Measurements from ENCODE around the gene CHDH.

DNA sequence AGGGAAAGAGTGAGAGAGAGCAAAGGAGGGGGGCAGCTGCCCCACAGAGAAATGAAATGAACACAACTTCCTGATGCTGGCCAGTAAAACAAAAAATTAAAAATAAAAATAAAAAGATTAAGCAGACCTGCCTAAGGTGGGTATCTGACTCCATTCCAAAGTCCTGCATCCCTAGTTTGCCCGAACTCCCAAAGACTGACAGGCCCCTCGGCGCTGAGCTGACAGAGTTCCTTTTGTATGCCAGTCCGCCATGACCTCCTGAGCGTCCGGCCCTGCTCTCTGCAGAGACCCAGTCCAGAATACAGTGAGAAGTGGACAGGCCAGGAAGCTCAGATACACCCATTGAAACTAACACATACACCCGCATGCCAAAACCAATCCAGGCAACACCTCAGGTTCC lies 54.9 kb downstream of the CHDH start:
- TF ChIP-seq, protein P1, sequence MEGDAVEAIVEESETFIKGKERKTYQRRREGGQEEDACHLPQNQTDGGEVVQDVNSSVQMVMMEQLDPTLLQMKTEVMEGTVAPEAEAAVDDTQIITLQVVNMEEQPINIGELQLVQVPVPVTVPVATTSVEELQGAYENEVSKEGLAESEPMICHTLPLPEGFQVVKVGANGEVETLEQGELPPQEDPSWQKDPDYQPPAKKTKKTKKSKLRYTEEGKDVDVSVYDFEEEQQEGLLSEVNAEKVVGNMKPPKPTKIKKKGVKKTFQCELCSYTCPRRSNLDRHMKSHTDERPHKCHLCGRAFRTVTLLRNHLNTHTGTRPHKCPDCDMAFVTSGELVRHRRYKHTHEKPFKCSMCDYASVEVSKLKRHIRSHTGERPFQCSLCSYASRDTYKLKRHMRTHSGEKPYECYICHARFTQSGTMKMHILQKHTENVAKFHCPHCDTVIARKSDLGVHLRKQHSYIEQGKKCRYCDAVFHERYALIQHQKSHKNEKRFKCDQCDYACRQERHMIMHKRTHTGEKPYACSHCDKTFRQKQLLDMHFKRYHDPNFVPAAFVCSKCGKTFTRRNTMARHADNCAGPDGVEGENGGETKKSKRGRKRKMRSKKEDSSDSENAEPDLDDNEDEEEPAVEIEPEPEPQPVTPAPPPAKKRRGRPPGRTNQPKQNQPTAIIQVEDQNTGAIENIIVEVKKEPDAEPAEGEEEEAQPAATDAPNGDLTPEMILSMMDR (IDR thresholded peaks at IDR 0.05) = no peak
- TF ChIP-seq POLR2A (IDR thresholded peaks at IDR 0.05) = no peak
